CD4-positive, alpha-beta T cell treated with Interferon alpha-2 for 1 hour (primary cell): ENCODE data around the gene RALGPS2.
"Not testable (repeated sequence)": the region's sequence is repeated elsewhere in the genome, so short reads cannot be mapped to it uniquely, and the experiment has no call there.

ENCODE experiments used
- DNase-seq, 2 donors: peaks; one replicate each; pipeline ENCODE4 v3.0.0-alpha.2; 2020 to 2022

The RALGPS2 gene

DNA sequence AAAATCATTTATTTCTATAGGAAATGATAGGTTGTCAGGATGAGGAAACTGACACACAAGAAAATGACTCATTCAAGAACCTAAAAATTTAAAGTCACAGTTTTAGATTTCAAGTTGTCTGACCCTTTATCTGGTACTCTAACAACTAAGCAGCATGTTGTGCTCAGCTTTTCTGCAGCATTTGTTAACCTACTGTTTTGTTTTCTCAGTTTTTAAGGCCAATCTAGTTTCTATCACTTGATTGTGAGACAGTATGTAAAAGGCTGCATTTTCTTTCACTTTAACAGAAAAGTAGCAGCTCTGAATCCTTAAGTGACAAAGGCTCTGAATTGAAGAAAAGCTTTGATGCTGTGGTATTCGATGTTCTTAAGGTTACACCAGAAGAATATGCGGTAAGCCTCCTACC is 59.1 kb downstream of the RALGPS2 start:
- no peak for DNase-seq

DNA sequence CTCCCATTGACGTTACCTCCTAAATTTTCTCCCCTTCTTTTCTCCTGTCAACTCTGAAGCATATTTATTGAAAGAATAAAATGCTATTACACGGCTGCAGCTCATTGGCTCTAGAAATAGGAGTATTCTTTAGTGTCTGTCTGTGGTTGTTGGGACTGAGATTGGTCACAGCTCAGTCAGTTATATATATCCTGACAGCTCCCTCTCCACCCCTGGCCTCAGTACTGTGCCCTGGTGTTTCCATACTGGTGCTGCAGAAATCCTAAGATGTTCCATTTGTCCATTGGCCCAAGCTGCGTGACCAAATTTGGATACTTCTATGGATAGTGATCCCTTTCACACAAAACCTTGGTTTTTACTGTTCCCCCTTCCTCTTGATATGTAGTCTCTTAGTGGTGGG is 67.3 kb downstream of the RALGPS2 start:
- no peak for DNase-seq

DNA sequence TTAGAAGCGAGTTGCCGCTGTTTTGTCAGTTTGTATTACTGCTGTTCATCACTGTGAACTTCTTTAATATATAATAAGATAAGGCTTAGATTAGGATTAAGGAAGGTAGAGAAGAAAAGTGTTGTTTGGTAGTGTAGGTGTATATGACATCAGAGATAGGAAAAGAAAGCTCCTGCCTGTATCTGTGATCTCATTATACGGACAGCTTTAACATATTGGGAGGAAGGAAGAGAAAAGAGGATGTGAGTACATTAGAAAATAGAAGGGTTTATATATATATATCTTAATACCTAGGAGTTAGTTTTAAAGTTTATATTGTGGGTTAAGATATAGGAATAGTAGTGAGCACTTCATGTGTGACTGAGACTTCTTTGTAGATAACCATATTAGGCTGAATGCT is 71.0 kb downstream of the RALGPS2 start:
- no peak for DNase-seq

DNA sequence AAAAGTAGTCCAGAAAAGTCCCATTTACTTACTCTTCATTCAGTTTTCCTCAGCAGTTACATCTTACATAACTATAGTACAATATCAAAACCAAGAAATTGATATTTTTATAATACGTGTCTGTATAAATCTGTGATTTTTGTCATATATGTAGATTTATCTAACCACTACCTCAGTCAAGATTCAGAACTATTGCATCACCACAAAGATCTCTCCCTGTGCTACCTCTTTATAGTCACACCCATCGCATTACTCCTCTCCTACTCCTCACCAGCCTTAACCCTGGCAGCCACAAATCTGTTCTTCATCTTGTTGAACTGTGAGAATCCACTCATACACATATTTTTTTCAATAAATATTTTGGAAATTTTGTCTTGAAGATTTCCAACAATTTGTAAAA is 72.5 kb downstream of the RALGPS2 start:
- no peak for DNase-seq

DNA sequence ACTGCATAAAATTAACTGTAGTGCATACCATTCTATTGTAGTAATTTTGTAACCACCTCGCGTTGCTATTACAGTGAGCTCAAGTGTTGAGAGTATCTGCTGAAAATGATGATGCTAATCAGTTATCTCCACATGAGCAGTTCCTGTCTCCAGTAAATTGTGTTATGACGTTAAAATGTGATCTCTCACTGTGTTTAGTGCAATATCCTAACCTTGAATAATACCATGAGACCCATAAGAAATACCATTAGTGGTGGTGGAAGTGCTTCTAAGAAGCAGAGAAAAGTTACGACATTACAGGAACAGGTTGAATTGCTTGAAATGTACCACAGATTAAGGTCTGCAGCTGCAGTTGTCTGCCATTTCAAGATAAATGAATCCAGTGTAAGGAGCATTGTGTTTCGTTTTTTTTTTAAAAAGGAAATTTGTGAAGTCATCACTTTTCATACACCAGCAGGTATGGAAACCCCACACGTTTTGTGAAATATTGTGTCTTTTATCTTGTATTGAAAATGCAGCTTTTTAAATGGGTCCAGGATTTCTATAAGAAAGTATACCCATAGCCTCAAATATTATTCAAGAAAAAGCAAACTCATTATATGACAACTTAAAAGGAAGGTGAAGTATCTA is 73.3 kb downstream of the RALGPS2 start:
- DNase-seq: no peak

DNA sequence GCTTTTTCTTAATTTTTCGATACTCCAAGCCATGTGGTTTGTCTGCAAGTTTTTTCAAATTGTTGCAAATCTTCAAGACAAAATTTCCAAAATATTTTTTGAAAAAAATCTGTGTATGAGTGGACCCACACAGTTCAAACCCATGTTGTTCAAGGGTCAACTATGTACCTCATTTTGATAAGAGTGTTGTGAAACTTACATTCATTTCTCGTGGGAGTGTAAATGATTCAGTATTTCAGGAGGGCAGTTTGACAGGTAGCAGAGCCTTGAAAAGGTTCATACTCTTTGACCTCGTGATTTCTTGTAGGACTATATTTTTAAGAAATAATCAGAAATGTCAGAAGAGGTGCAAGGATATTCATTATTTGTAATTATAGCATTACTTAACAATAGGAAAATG is 77.8 kb downstream of the RALGPS2 start:
- no peak for DNase-seq

DNA sequence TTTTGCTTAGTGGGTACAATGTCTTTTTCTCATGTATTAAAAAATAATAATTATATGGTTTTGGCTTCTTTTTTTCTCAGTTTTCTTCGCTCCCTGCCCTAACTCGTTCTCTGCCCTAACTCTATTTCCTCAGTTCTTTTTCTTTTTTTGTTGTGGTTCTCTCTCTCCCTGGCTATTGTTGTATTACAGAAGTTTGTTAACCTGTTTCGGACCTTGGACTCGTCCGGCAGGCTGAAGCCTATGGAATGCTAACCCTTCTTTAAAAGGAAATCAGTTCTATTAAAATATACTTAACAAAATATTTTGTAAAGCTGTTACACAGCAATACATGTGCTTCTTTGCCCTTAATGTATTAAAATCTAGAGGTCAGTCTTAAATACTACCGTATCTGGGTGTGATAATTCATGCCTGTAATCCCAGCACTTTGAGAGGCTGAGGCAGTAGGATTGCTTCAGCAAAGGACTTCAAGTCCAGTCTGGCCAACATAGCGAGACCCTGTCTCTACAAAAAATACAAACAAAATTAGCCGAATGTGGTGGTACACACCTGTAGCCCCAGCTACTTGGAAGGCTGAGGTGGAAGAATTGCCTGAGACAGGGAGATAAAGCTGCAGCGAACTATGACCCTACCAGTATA is 81.7 kb downstream of the RALGPS2 start:
- DNase-seq: no peak

DNA sequence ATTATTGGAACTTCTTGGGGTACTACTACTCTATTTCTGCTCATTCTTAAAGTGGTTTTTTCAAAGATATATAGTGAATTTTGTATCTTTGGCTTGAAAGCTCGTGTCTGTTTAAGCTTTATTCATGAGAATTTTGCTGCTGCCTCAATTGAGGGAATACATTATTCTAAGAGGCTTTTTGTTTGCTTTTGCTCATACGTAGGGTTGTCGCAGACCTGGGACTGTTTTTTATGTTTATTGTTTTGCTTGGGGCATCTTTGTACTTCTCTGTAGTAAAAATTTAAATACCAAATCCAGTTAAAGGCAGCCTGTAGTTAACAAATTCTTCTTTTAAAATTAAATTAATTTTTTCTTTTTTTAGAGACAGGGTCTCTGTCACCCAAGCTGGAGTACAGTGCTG is 83.5 kb downstream of the RALGPS2 start:
- DNase-seq: no peak

DNA sequence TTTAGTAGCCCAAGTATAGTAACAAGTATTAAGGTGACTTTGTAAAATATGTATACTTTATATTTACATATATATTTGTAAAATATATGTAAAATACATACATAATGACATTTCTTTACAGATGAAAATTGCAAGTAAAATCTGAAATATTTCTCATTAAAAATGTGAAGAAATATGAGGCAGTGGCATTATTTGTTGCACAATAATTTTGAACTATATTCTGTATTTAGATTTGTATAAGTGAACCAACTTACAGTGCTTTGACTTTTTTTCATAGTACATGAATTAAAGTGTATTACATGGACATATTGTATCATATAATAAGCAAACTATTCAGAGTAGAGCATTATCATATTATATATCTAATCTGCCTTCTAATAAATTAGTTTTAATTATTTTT is 85.5 kb downstream of the RALGPS2 start:
- DNase-seq: no peak

DNA sequence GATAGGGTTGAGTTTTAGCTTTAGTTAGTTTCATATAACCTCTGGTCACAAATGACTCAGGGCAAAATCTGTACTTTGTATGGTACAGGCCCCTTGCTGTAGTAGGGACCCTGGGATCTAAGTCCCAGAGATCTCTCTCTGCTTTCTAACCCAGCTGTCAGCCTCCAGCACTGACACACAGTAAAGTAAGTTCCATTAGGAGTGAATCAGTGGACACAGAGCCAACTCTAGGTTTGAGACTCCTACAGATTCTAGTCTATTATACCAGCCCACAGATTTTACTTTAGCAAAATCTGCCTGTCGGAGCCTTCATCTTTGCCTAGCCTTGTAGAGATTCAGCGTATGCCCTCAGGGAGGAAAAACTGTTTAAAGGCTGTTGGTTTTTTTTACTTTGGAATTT is 93.4 kb downstream of the RALGPS2 start:
- DNase-seq: no peak

DNA sequence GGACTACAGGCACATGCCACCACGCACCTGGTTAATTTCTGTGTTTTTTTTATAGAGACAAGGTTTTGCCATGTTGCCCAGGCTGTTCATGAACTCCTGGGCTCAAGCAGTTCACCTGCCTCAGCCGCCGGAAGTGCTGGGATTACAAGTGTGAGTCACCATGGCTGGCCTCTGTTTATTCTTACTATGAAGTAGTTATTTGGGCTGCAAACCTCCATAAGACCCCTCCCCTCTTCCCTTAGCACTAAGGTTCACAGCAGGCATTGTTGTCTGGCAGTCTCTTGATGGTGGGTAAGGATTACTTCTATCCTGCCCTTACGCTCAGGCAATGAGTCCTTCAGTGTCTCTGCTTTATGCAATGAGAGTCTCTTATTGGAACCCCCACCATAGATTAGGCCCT is 94.1 kb downstream of the RALGPS2 start:
- no peak for DNase-seq

DNA sequence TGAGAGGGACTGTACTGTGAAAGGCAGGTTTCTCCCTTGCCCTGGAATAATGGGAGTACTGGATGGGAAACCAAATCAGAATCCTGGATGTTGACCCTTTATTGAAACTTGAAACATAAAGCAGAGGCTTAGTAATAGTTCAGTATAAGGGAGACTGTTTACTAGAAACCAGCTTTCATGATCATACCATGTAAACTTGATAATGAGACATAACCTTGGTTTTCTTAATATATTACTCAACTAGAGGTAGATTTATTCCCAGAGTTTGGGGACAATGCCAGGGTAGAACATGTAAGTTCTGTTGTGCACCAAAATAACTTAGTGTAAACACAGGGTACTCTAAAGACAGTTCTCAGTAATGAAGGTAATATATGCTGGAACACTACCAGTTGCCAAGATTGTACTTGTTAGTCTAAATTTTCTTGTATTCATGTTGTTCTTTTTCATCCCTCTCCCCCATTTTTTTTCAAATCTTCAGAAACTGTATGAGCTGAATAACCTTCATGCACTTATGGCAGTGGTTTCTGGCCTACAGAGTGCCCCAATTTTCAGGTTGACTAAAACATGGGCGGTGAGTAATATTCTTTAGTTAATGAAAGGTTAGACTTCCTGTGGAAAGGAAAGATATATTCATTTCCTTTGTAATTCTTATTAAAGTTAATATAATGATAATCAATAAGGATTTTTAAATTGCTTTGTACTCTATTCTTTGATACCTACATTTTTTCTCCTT is 96.3 kb downstream of the RALGPS2 start:
- no peak for DNase-seq

DNA sequence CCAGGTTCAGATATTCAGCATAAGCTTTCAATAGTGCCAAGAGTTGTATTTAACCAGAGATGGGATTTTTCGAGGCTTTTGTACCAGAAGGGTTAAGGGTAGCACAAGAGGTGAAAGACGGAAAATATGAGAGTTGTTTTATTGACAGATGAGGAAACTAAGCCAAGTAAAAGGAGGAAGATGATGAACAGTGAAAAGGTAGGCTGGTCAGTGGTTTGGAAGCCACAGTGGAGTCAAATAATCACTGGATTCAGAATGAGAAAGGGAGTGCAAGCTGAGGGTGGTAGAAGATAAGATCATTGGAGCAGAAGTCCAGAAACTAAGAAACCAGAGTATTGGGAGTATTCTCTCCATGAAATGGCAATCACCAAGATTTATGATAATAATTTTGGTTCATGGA is 100.1 kb downstream of the RALGPS2 start:
- no peak for DNase-seq

DNA sequence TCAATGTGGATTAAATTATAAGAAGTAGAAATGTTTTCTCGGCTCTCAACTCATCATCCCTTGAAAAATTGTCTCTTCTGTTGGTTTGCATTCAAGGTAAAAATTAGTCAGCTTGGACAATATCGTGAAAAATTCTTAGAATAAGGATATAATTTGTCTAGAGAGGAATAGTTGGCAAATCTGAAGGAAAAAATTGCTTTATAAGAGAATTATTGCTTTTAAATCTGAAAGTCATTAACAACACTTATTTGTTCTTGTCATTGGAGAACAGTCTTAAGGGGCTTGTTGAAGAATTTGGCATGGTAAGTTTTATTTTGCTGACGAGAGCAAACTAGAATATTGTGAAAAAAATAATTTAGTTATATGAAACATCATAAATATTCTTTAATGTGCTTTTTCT is 119.4 kb downstream of the RALGPS2 start:
- DNase-seq: no peak

DNA sequence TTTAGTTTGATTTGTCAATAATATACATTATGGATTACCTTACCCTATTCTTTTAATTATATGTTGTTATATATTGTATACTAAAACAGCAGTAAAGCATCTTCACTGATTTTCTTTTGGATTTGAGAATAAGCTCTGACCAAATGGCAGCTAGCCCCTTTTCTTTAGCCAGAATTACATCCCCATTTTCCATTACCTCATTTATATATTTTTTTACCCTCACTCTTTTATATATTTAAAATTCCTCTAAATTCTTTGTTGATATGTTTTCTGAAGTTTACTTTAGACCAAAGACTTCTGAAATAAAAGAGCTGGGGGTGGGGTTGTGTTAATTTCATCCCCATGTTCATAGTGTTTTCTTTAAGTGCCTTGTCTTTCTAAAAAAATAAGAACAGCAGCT is 121.3 kb downstream of the RALGPS2 start:
- no peak for DNase-seq

DNA sequence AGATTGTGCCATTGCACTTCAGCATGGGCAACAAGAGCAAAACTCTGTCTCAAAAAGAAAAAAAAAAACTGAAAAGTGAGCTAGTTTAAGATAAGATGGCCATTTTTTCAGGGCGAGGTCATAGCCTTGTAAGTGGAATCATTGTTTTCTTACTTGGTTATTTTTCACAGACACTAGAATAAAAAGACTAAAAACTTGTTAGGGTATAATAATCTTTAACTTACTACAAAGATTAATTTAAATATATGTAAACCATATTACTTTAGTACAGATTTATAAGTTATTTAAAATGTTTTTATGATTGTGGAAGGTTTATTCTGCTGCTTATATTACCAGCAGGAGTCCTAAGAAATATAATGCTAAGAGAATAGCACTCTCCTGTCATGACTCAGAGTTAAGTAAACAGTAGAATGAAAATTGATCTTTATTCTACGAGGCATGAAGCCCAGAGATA is 122.4 kb downstream of the RALGPS2 start:
- no peak for DNase-seq

DNA sequence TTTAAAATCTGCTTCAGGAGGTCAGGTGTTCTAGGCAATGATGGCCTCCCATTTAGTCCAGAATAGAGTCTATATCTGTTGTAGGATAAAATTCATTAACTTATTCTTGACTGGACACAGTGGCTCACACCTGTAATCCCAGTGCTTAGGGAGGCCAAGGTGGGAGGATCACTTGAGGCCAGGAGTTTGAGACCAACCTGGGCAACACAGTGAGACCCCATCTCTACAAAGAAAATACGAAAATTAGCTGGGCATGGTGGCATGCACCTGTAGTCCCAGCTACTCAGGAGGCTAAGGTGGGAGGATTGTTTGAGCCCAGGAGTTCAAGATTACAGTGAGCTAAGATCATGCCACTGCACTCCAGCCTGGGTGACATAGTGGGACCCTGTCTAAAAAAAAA is 122.9 kb downstream of the RALGPS2 start:
- not testable (repeated sequence) for DNase-seq

DNA sequence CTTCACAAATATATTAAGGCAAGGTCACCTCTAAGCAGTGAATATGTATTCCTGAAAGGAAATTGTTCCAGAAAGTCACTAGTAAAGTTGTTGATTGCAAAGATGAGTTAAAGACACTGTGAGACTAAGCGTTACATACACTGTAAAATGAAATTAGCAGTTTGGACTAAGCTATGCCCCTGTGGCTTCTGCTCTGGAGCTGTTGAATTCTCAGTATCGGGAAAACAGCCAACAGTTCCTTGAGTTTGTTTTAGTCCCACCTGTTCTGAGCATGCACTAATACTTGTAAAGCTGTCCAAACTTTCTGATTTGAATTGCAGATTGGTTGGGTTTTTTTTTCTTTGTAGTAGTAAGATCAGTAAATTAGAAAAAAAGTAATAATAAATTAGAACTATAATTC is 124.9 kb downstream of the RALGPS2 start:
- no peak for DNase-seq

DNA sequence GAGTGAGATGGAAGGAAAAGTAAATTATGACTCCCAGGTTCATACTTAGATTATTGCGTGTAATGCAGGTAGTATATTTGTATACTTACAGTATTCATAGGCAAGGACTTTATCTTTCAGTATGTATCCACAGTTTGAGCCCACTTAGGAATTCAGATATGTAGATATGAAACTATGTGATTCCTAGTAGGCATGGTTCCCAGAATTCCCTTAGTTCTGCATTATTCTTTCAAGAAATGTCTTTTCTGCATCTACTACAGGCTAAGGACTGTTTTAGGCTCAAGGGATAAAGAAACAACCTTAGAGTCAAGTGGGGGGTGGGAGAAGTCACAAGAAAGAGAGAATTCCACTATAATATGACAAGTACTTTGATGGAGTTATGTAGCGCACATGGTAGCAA is 132.1 kb downstream of the RALGPS2 start:
- DNase-seq: no peak

DNA sequence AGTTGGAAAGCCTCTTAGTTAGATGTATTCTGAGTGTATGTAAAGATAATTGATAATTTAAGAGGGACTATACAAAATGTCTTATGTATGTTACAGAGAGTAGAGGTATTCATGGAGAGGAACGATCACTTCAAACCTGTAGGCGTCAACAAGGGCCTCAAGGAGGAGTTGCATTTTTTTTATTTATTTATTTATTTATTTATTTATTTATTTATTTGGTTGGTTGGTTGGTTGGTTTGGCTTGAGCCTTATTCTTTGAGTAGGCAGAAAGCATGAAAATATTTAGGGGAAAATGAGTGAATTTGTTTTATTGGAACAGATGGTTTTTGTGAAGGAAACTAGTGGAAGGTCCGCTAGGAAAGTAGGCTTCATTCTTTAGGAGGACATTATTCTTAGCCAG is 137.4 kb downstream of the RALGPS2 start:
- DNase-seq: no peak

DNA sequence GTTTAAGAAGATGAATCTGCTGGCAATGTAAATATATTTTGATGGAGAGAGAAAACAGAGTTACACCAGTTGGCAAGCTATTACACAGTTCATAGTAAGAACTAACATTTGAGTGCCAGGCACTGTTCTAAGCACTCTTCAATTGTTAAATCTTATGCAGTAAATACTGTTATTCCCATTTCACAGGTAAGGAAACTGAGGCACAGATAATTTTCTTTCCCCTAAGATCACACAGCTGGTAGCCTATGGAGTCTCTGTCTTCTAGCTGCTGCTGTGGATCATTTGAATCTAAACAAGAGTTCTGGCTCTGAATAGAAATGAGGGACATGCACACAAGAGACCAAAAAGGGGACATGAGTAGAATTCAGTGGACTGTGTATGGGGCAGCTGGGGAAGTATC is 137.8 kb downstream of the RALGPS2 start:
- no peak for DNase-seq

DNA sequence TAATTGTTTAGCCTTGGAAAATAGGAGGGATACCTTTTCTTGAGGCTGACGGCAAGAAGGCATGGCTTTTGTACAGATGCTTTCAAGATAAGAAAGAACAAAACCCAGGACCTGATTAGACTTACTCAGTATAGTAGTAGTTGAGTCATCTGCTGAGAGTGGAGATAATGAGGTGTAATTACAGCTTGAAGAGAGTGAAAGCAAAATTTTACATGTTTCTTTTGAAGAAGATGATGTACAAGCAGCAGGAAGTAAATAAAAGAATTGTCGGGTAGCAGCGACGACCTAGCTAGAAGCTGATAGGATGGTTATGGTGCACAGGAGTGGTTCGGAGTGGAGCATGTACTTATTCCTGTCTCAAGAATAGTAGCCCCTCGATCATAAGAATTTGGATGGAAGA is 139.3 kb downstream of the RALGPS2 start:
- no peak for DNase-seq

DNA sequence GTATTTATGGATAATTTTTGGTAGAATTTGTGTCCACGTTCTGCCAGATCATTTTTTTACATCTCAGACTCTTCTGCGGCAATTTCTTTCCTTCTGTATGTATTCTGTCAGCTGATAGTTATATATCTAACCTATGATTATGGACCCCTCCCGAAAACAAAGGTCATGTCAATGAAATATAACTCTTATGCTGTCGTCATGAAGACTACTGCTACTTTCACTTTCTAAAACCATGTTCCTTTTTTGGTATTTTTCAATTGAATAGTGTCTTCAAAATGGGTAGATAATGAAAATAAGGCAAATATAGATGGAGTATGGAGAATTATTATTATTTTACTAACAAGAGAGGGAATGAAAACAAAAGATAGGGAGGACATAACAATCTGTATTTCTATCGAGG is 142.6 kb downstream of the RALGPS2 start:
- no peak for DNase-seq

DNA sequence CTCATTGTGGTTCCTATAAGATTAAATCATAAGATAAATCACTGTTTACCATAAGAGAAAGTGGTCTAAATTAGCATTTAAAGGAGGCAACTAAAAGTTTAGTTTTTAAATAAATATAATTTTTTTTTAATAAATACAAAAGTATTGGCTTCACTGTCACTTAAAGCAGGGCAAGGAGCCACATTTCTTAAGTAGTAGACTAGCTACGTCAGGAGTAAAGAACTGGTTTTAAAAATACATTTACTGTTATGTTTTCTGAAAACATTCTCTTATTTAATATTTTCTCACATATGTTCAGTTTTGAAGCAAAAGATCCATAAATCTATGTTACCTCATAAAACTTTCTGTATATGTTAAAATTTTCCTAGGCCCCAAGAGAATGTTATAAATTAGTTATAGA is 143.7 kb downstream of the RALGPS2 start:
- no peak for DNase-seq
